Peyer's patch (tissue), 4 donors: ENCODE measurements around the gene BARD1. TPM values are rescaled to one million over a fixed set of nuclear protein-coding genes. Genes with fewer than 3 reads are reported as not detected.

Experiments used
- DNase-seq, 3 donors: peaks; one replicate each; pipeline ENCODE4 v3.0.0-alpha.2; 2017 to 2019
- H3K27ac ChIP-seq, 4 donors: fragments of 200-600 bp; sonication (generic); one replicate each; pipeline ENCODE4 v1.5.1; 2016 to 2019
- H3K27me3 ChIP-seq, 2 donors: fragments of 200-600 bp; sonication (generic); one replicate each; pipeline ENCODE4 v1.5.1; 2019
- H3K36me3 ChIP-seq, 3 donors: fragments of 200-600 bp; sonication (generic); one replicate each; pipeline ENCODE4 v1.5.1; 2016 to 2019
- H3K4me1 ChIP-seq, 4 donors: fragments of 200-600 bp; sonication (generic); one replicate each; pipeline ENCODE4 v1.5.1; 2016 to 2019
- H3K4me3 ChIP-seq, 4 donors: fragments of 200-600 bp; sonication (generic); 1 replicate in 3 of 4; 2 replicates in 1 of 4; pipeline ENCODE4 v1.5.1; 2016 to 2019; ENCODE audit warnings: mild to moderate bottlenecking in 1 of 4
- H3K9me3 ChIP-seq, 4 donors: fragments of 200-600 bp; sonication (generic); one replicate each; pipeline ENCODE4 v1.5.1; 2016 to 2019; ENCODE audit warnings: mild to moderate bottlenecking in 1 of 4
- POLR2A ChIP-seq, 2 donors: fragments of 450-650 bp; IDR thresholded peaks; one replicate each; pipeline ENCODE4 v1.5.1; 2017; ENCODE audit warnings: antibody characterized with exemption in 2 of 2, mild to moderate bottlenecking in 2 of 2, moderate library complexity in 2 of 2
- total RNA-seq, 4 donors: library from RNA; depleted of rRNA; stranded (reverse); fragments of >200 nt; gene quantifications; one replicate each; pipeline ENCODE4 v1.1.0, GENCODE V29; 2016
- TF ChIP-seq, protein P1 (sequence below), 6 experiments: fragments of 450-650 bp in 4 of 6; fragments of 200-600 bp in 2 of 6; sonication (generic) in 1 of 6; IDR thresholded peaks; one replicate each; pipeline ENCODE4 v1.5.1; 2017 to 2019; ENCODE audit warnings: antibody characterized with exemption in 6 of 6, mild to moderate bottlenecking in 3 of 6, moderate library complexity in 1 of 6

The BARD1 gene
- total RNA-seq, 4 donors from 2014 or later, result 5.8 to 45.4 (median 7.2) TPM

DNA sequence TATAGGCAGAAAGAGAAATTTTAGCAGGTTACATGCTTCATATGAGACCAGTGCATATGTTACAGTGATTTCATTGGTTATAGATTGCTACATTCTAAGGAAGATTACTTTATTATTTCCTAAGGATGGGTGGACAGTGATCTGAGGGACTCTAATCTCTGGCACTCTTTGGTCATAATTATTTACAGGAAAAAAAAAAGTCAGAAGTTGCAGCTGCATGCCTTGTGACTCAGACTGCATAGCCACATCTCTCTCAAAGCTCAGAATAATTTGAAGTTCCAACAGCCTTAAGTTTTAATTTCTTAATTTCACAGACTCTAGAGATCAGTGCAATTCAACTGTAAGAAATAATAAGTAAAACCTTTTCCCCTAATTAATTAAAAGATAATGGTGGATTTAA, 27.1 kb upstream of the BARD1 start:
- Histone ChIP-seq H3K4me1 (no peaks in the 10 kb centered on the region), H3K27me3 (no peaks in the 10 kb centered on the region), H3K27ac (no peak overlapping the region), H3K9me3 (no peaks in the 10 kb centered on the region), H3K36me3 (no peaks in the 10 kb centered on the region), H3K4me3 (no peak overlapping the region)
- TF ChIP-seq, protein P1, sequence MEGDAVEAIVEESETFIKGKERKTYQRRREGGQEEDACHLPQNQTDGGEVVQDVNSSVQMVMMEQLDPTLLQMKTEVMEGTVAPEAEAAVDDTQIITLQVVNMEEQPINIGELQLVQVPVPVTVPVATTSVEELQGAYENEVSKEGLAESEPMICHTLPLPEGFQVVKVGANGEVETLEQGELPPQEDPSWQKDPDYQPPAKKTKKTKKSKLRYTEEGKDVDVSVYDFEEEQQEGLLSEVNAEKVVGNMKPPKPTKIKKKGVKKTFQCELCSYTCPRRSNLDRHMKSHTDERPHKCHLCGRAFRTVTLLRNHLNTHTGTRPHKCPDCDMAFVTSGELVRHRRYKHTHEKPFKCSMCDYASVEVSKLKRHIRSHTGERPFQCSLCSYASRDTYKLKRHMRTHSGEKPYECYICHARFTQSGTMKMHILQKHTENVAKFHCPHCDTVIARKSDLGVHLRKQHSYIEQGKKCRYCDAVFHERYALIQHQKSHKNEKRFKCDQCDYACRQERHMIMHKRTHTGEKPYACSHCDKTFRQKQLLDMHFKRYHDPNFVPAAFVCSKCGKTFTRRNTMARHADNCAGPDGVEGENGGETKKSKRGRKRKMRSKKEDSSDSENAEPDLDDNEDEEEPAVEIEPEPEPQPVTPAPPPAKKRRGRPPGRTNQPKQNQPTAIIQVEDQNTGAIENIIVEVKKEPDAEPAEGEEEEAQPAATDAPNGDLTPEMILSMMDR (IDR thresholded peaks at IDR 0.05), result no peak
- TF ChIP-seq POLR2A (IDR thresholded peaks at IDR 0.05), result no peak
- DNase-seq, result no peak

DNA sequence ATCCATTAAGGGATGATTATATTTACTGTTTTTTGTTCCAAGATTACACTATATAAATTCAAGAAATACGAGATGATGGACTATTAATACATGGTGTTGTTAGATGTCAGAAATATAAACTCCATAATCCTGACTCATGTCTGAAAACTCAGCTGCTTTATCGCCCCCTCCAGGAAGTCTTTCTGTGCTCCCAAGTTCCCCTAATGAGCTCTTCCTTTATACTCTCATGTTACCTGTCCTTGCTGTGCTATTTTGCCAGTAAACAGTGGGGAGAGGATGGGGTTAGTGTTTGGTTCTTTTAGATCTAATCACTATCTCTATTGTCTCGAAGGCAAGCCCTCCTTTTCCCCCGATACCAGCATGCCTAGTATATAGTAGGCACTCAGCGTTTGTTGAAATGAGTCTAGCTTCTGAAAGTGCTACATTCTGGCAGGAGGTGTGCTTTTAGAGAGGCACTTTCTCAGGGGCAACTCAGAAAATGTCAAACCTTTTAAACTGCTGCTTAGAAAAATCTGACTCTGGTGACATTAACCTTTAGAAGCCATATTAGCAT, 21.4 kb upstream of the BARD1 start:
- H3K4me1 ChIP-seq, result no peaks in the 10 kb centered on the region
- H3K27me3 ChIP-seq, result no peaks in the 10 kb centered on the region
- no peaks in the 10 kb centered on the region for H3K9me3 ChIP-seq
- no peak overlapping the region for H3K27ac ChIP-seq
- no peak for DNase-seq
- H3K36me3 ChIP-seq, result no peaks in the 10 kb centered on the region
- TF ChIP-seq, protein P1 (IDR thresholded peaks at IDR 0.05), result peak in 4 of 6 experiments; percentile 17 to 41 (median 28)
- no peak for TF ChIP-seq POLR2A (IDR thresholded peaks at IDR 0.05)
- H3K4me3 ChIP-seq, result no peak overlapping the region

DNA sequence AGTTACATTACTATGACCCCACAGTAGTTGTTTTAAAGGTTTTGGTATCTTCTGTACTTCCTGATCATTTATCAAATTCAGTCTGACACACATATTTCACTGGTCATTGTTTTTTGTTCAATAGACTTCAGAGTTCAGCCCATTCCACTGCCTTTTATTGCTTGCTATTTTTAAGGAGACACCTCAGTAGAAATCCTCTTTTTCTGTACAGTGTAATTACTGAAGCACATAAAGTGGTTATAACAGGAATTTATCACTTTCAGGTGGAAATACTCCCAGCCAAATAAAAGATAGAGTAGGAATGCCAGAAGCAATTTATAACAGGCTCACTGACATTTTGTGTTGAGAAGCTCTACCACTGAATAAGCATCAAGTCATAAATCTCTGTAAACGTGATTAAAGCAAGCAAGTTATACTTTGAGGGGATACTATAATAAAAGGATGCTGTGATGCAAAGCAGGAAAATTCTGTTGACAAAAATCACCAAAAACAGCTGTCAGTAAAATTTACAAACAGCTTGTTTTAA, 6.6 kb upstream of the BARD1 start:
- DNase-seq, result no peak
- no peak for TF ChIP-seq POLR2A (IDR thresholded peaks at IDR 0.05)
- no peak overlapping the region for H3K27ac ChIP-seq

DNA sequence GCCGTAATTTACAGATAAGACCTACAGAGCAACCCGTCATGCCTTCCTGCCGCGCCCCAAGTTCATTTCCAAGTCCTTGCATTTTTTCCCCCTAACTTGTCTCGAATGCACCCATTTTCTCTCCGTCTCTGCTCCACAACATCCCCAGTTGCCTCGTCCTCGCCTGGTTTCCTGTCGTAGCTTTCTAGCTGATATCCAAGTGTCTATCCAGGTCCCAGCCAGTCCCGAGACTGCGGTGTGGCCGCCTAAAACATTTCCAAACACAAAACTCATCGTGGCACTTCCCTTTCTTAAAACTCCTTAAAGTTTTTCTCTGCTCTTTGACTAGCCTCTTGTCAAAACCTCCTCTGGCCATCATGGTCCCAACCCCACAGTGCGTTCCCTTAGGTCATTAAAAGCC, 1.2 kb upstream of the BARD1 start:
- Histone ChIP-seq H3K9me3 (no peaks in the 10 kb centered on the region), H3K4me3 (peak overlapping the region in 3 of 4 donors; percentile 66 to 93 (median 71)), H3K4me1 (peaks cover 0 to 4% (median 0%) of the 10 kb centered on the region in 4 donors), H3K27ac (no peak overlapping the region), H3K36me3 (no peaks in the 10 kb centered on the region), H3K27me3 (no peaks in the 10 kb centered on the region)
- TF ChIP-seq, protein P1 (IDR thresholded peaks at IDR 0.05), result no peak
- no peak for TF ChIP-seq POLR2A (IDR thresholded peaks at IDR 0.05)
- peak in 2 of 3 donors; percentile 47 to 49 for DNase-seq

More for the DNA sequence above, 6.6 kb upstream of the BARD1 start:
- Histone ChIP-seq H3K9me3 (no peaks in the 10 kb centered on the region), H3K4me1 (no peaks in the 10 kb centered on the region), H3K27me3 (no peaks in the 10 kb centered on the region), H3K4me3 (no peak overlapping the region), H3K36me3 (no peaks in the 10 kb centered on the region)

DNA sequence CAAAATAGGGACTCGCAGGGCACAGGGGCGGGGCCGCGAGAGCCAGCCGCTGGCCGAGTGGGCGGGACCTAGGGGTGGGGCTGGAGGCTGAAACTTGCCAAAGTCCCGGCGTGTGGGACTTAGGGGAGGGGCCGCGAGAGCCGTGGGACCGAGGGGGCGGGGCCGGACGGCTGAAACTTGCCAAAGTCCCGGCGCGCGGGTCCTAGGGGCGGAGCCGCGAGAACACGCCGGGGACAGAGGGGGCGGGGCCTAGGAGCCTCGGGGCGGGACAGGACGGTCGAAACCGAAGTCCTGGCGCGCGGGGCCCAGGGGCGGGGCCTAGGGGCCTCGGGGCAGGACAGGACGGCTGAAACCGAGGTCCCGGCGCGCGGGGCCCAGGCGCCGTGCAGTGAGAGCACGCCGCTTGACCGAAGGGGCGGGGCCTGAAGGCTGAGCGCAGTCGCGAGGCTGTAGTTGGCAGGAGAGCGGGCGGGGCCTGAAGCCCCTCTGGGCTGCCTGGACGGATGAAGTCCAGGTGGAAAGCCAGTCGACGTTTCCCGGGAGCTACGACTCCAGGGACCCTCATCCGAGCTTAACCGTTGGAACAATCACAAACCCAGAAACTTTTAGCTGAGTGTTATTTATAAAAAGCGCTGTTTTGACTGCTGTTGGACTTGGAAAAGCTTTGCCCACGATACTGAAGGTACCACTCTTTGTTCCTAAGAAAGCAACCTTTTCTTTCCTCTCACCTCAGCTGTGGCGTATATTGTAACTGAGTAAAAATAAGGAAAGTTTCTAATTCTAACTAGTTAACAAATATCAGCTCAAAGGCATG, 475 bp upstream of the BARD1 start:
- peak in 1 of 2 donors; percentile 41 for TF ChIP-seq POLR2A (IDR thresholded peaks at IDR 0.05)
- TF ChIP-seq, protein P1 (IDR thresholded peaks at IDR 0.05), result no peak
- H3K4me3 ChIP-seq, result peak overlapping the region; percentile 66 to 93 (median 76)
- H3K9me3 ChIP-seq, result no peaks in the 10 kb centered on the region
- DNase-seq, result peak; percentile 99 to 100 (median 100)
- no peaks in the 10 kb centered on the region for H3K27me3 ChIP-seq
- peaks cover 0 to 4% (median 0%) of the 10 kb centered on the region in 4 donors for H3K4me1 ChIP-seq
- H3K27ac ChIP-seq, result peak overlapping the region; percentile 81 to 93 (median 86)
- H3K36me3 ChIP-seq, result no peaks in the 10 kb centered on the region

DNA sequence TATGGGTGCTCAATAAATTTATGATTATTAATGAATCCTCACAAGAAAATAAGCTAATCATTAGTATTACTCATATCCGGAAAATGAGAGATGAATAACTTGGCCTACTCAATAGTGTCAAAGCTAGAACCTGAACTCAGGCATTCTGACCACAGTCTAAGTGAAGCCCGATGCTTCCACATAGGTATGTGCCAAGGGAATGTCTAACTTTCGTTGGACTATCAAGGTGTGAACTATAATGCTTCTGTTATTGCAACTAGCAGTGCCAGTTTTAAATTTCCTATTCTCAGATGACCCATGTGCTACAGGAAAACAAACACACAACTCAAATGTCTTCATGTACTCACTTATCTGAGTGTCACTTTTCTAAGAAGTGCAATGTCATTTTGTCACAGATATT, 1.8 kb downstream of the BARD1 start:
- peak overlapping the region; percentile 12 to 93 (median 54) for H3K27ac ChIP-seq
- no peaks in the 10 kb centered on the region for H3K27me3 ChIP-seq
- H3K4me3 ChIP-seq, result peak overlapping the region; percentile 66 to 93 (median 76)
- DNase-seq, result no peak
- no peaks in the 10 kb centered on the region for H3K9me3 ChIP-seq
- TF ChIP-seq POLR2A (IDR thresholded peaks at IDR 0.05), result no peak
- TF ChIP-seq, protein P1 (IDR thresholded peaks at IDR 0.05), result no peak
- no peaks in the 10 kb centered on the region for H3K36me3 ChIP-seq
- peaks cover 0 to 4% (median 0%) of the 10 kb centered on the region in 4 donors for H3K4me1 ChIP-seq
